CD4-positive, alpha-beta T cell treated with Interleukin-2 at 100 ng/mL for 4 hours (primary cell): ENCODE data around the gene CCDC138.

Experiments used
- DNase-seq: peaks from one replicate; pipeline ENCODE4 v3.0.0-alpha.2; 2020; ENCODE audit warnings: low spot score

CCDC138 gene

GRCh38 chr2:108895188-108895587 is 108.6 kb downstream of the CCDC138 start:
- DNase-seq: no peak

GRCh38 chr2:108896741-108897140 is 110.2 kb downstream of the CCDC138 start:
- no peak for DNase-seq

GRCh38 chr2:108898315-108899082 is 111.9 kb downstream of the CCDC138 start:
- no peak for DNase-seq

- DNase-seq: no peak
Observed at GRCh38 chr2:108904680-108905079, 118.1 kb downstream of the CCDC138 start.

GRCh38 chr2:108905176-108905575 is 118.6 kb downstream of the CCDC138 start:
- DNase-seq: no peak

GRCh38 chr2:108905906-108906305 is 119.3 kb downstream of the CCDC138 start:
- DNase-seq: no peak

DNA sequence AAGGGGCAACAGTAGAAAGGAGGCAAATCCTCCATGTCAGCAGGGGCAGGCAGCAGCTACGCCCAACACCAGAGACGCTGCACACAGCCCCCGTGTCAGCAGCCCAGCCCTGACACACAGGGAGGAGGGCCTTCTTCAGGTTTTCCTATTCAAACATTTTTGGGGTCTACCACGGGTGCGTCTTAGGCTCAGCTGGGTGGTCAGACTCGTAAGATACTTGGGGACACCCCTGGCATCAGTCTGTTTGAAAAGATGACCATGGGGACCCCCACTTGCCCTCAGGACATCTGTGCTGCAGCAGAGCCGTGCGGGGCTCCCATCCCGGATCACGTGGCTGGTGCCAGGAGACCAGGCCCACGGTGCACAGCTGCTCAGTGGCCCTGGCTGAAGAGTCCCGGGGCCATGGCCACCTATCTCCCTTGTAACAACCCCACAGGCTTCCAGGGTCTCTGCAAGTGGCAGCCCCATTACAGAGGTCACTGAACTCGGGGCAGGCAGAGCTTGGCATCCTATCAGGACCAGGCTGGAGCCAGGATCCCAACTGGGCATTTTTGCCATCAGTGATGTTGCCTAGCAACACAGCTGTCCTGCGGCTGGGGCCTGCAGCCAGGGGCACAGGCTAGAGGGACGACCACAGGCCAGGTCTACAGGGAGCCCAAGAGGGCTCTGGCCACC is 120.0 kb downstream of the CCDC138 start:
- DNase-seq: no peak

DNA sequence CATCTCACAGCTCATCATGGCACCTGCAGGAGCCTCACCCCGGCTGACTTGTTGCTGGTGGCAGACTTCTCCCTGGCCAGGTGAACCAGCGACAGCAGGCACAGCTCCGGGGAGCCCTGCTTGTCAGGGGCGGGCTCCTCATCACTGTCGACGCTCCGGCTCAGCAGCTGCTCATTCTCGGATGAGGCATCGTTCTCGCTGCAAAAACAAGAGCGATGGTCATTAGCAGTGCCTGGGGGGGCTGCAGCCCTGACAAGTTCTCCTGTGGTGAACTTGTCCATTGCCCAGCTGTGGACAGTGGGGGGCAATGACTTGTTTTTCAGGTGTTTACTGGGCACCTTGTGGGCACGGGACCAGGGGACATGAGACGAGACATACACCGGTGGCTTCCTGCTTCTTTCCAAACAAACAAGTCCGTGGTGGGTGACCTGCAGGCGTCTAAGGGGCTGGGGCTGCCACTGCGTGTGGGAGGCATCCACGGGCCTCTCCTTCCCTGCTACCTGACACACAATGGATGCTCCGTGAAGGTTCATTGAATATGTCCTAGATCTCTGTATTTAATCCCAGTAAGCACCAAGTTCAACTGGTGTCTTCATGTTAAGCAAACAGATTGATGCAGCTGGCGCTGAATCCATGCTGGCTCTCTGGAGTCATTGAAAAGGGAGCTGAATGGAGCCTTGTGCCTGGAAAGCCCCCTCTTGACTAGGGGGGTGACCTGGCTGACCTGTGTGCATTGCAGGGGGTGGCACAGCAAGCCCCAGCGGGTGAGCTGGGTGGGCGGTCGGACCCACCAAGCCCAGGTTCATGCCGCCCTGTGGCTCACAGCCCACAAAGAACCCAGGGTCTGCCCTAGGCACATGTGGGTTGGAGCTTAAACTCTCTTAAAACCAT is 121.5 kb downstream of the CCDC138 start:
- DNase-seq: no peak

DNA sequence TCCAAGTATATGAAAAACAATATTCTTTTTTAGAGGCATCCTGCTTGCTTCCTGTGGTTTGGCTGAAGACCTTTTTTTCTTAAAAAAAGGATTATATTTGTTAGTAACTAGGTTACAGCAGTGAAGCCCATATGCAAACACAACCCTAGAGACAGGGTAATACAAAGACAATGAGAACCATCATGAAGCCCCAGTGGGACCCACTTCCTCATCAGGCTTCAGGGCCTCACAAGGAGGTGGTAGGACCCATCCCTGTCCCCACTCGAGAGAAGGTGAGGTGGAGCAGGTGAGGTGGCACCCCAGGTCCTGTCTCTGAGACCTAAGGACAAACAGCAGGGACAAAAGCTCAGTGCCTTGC is 122.1 kb downstream of the CCDC138 start:
- no peak for DNase-seq

GRCh38 chr2:108909275-108909823 is 122.8 kb downstream of the CCDC138 start:
- no peak for DNase-seq

GRCh38 chr2:108910011-108910431 is 123.5 kb downstream of the CCDC138 start:
- no peak for DNase-seq

DNA sequence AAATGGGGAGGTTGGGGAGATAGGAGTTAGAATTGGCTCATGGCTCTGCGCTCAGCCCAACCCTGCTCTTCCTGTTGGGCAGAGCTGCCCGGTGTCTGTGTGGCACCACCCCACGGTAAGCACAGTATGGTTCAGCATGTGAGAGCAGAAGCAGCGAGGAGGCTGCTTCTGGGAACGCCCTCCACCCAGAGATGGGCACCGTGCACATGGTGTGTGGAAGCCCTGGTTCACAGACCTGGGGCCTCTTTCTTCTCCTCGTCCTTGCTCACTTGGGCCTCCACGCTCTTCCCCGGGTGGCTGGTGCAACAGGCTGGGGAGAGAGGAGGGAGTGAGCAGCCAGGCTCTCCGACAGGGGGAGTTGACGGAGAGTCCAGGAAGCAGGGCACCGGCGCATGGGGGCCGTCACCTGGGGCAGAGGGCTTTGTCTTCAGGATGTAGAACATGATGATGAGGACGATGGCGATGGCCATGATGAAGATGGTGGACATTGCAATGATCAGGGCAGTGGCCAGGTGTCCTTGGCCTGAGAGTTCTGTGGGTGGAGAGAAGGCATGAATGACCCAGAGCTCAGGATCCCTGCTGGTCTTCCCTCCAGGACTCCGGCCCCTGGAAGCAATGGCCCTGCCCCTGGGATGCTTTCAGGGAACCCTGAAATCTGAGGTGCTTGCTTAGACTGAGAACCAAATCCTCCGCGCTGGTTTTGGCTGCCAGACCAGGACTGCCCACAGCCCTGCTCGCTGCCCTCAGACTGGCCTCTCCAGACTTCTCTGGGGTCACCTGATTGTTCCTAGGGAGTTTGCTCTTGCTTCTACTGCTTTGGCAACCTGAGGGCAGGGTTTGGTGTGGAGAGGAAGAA is 124.2 kb downstream of the CCDC138 start:
- DNase-seq: no peak

DNA sequence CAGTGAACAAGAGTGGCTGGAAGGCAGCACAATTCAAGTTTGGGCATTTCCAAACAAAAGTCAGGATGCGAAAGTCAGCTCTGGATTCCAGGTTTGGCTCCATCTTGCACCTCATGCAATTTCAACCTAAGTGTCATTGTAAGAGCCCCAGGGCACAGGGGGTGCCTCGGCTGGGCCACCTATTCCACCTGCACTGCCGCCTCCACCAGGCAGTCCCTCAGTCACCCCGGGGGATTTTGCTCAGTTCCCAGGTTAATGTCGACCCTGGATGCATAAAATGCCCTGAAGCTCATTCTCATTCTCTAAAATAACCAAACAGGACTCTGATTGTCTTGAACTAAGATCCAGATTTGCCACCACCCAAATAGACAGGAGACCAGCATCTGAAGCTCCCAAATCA is 124.8 kb downstream of the CCDC138 start:
- DNase-seq: no peak

GRCh38 chr2:108911807-108912628 is 125.4 kb downstream of the CCDC138 start:
- DNase-seq: no peak

DNA sequence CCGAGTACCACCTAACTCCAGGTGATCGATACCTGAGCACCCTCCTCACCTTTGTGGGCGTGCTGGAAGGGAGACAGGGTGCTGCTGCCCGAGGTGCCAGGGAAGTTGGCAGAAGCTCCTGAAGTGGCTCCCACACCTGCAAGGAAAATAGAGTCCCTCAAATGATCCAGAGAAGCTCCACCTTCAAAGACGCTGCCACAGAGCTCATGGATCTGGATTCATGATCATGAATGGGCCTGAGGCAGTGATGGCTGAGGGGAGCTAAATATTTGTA is 126.0 kb downstream of the CCDC138 start:
- no peak for DNase-seq

DNA sequence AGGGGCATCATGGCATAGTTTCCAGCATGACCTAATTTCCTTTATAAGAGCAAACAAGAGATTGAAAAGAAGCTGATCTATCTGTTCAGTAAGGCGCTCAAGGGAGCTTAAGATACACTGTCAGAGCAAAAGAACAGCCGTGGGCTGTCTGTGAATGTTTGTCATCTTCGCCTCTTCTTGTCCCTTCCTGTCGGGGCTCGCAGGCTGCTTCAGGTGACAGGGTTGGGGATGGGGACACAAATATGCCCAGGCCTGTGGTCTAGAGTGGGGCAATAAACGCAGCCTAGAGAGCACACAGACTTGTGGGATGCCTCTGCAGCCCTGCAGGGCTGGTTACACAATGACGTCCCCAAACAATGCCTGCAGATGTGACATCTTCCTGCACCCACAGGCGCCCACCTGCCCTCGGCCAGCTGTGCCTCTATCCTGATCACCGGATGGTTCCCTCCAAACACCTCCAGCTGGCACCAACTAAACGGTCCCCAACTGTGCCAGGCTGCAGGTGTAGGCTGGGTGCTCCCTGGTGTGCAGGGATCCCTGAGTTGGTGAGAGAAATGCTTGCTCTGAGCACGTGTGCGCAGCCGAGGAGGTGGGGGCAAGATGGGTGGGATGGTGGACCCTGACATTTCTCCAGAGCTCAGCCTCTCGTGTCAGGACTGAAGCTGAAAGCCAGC is 129.7 kb downstream of the CCDC138 start:
- DNase-seq: no peak

DNA sequence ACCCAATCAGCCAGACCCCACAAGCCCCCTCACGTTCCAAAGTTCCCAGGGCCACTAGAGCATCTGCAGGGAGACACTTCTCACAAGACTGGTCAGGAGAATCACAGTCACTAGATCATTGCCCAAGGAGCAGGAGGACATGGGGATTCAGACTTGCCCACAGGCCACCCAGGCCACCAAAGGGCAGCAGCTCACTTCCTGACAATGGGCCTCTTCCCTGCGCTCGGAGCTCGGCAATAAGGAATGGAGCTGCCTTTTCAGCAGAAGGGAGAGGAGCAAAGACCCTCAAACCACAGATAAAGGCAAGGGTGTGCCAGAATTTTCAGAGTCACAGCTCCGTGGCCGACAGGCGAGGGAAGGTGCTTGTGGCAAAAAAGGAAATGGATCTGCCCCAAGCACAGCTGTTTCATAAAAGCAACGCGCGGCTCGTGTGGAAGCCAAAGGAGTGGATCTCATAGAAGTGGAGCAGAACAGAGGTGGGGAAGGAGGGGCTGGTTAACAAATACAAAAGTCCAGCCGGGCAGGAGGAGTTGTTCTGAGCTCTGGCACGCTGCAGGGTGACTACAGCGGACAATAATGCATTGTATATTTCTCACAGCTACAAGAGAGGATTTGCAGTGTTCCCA is 130.3 kb downstream of the CCDC138 start:
- no peak for DNase-seq

GRCh38 chr2:108917526-108917925 is 131.0 kb downstream of the CCDC138 start:
- no peak for DNase-seq

- no peak for DNase-seq
Observed at GRCh38 chr2:108918156-108918874, 131.7 kb downstream of the CCDC138 start.
